C1 segment of cervical spinal cord (tissue), 14 donors: ENCODE data around the gene MXRA7.
"Not testable (repeated sequence)": the region's sequence is repeated elsewhere in the genome, so short reads cannot be mapped to it uniquely, and the experiment has no call there.

Source experiments
- DNase-seq, 14 donors: peaks; one replicate each; lab custom pipeline; 2025; lab: John Stamatoyannopoulos, UW

Gene MXRA7, protein sequence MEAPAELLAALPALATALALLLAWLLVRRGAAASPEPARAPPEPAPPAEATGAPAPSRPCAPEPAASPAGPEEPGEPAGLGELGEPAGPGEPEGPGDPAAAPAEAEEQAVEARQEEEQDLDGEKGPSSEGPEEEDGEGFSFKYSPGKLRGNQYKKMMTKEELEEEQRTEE

DNA sequence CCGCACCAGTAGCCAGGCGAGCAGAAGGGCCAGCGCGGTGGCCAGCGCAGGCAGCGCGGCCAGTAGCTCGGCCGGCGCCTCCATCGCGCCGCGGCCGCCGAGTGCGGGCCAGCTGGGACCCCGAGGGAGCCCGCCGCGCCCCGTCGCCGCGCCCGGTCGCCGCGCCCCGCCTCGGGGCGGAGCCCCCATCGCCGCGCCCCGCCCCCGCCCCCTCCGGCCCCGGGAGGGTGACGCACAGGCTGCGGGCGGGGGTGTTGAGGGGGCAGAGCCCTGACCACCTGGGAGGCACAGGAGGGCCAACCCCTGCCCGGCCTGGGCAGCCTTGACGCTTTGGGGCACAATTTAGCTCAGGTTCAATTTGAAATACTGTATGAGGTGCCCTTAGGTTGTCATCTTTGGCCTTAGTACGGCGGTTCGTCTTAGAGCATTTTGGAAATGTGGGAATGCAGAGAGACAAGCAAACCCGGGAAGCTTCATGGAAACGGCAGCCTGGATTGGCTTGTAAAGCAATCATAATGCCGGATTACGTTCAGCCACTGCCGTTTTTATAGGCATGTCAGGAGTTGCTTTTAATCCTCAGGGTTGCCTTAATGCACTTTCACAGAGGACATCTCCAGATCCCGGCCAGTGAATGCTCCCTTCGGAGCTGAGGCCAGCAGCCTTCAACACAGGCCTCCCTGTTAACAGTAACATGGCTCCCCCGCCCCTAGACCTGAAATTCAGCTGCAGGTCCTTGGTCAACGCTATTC lies at the start of gene MXRA7:
MXRA7 (minus strand) TSS at position 103 of the 749 bp plus-strand sequence; CDS start at position 84, 19 bp downstream.
- peak in 11 of 14 donors; percentile 43 to 81 (median 48) for DNase-seq

- DNase-seq: no peak
Measured at GRCh38 chr17:76758570-76758969, 47.8 kb upstream of the MXRA7 start.

GRCh38 chr17:76757256-76757655 lies 46.5 kb upstream of the MXRA7 start:
- DNase-seq: no peak

GRCh38 chr17:76755285-76755684 lies 44.5 kb upstream of the MXRA7 start:
- no peak for DNase-seq

GRCh38 chr17:76753061-76753961 lies 42.5 kb upstream of the MXRA7 start:
- no peak for DNase-seq

GRCh38 chr17:76752006-76752405 lies 41.2 kb upstream of the MXRA7 start:
- DNase-seq: no peak

DNA sequence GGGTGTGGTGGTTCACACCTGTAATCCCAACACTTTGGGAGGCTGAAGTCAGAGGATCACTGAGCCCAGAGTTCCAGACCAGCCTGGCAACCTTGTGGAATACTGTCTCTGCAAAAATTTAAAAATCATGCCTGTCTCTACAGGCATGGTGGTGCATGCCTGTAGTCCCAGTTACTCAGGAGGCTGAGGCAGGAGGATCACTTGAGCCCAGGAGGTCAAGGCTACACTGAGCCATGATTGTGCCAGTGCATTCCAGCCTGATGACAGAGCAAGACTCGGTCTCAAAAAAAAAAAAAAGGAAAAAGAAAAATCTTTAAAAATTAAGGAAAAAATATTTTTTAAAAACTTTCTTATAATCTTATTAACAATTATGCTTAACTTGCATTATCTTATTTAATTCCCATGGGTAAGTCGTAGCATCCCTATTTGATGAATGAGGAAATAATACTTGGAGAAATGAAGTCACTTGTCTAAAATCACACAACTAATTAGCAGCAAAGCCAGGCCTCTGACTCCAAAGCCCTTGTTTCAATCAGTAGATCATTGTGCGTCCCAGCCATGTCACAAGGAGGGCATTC lies 40.7 kb upstream of the MXRA7 start:
- DNase-seq: no peak

DNA sequence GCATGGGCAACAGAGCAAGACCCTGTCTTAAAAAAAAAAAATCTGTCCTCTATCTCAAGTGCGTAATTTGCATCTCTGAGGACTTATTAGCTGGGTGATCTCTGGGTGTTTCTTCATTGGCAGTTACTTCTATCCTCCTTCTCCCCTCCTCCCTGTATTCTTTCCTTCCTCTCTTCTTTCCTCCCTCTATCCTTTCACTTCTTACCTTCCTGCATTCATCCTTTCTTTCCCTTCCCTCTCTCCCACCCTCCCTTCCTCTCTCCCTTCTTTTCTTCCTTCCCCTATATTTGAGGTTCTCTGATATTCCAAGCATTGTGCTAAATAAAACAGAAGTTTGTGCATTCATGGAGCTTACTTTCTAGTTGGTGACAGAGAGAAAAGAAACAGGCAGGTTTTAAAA lies 37.9 kb upstream of the MXRA7 start:
- no peak for DNase-seq

DNA sequence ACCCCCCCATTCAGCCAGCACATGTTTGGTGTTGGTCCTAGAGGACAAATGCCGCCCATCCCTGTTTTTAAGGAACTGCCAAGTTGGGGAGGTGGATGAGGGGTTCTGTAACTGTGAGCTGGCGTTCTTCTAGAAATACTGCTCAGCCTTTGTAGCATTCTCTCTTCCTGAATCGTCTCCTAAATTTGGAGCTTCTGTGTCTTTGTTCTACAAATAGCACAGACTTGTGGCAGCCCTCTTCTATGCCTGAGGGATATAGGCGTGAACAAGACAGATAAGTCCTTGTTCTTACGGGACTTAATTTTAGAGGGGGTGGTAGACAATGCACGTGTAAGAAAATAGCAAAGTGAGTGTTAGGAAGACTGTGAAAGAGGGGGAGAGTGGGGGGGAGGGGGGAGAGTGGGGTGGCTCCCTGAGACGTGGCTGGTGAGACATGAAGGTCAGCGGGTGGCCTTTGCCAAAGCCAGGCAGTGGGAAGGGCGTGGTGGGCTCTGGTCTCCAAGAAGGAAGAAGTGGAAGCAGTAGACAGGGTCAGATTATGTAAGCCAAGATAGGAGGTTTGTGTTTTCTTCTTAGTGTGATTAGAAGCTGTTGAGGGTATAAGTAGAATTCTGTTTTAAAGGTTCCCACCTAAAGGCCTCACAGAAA lies 37.1 kb upstream of the MXRA7 start:
- DNase-seq: no peak

DNA sequence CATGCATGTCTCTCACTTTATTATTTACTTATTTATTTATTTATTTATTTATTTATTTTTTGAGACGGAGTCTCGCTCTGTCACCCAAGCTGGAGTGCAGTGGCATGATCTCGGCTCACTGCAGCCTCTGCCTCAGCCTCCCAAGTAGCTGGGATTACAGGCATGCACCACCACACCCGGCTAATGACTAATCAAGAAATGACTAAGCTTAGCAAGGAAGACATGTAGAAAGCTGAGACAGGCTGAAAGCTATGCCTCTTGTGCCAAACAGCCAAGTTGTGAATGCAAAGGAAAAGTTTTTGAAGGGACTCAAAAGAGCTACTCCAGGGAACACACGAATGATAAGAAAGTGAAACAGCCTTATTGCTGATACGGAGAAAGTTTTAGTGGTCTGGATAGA lies 35.0 kb upstream of the MXRA7 start:
- DNase-seq: not testable (repeated sequence)

DNA sequence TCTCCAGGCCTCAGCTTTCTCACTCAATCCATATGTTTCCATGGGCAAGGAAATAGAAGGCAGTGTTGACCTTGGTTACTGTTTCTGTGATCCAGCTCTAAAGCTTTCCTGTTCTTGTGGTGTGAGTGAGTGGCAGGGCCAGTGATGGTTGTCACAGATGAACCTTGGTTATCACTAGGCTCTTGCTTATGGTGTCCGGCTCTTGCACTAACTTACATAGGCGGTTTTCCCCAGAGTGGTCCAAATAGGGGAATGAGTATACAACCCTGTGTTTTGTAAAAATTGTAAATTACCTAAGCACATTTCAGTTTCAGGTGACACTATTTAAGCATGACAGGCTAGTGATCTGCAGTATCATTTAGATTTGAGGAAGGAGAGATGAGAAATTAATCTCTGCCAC lies 34.0 kb upstream of the MXRA7 start:
- DNase-seq: no peak

DNA sequence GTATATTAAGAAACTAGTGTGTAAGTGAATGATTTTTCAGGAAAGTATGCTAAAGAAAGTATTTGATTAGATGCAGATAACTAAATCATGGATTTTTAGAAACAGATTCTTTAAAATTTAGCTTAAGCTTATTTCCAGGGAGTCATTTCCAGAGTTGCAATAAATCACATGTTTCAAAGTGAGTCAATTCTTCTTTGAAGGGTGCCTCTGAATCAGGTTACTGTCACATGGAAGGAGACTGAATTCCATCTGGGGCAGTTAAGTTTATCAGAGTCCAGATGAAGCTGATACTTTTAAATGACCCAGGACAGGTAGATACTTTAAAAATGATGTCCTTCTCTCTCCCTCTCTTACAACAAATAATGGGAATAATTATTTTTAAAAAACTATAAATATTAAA lies 32.2 kb upstream of the MXRA7 start:
- DNase-seq: no peak

DNA sequence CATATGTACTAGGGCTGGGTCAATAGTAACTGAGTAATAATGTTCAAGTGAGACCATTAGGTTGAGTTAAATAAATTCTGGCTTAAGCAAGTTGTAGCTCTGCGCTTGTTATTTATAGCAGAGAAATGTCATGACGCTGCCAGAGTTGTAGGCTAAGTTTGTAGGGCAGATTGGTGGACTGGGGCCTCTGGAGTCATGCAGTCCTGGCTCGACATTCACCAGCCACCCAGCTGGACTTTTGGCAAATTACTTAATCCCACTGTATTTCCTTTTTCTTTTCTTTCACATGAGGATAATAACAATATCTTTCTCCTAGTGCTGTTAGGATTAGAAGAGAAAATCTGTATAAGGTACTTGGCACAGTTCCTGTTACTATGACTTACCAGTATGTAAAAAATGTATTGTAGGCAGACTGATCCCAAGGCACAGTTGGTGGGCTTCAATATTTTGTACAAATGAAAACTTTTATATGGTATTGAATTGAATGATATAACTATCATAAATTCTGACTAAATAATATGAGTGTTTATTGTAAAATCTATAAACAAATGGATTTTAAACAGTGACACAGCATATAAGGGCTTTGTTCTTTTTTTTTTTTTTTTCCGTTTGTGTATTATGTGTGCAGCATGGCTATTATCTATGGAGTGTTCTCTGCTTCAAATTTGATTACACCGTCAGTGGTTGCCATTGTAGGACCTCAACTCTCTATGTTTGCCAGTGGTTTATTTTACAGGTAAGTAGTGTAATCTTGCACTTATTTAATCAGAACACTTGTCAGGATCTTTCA lies 29.8 kb upstream of the MXRA7 start:
- no peak for DNase-seq

DNA sequence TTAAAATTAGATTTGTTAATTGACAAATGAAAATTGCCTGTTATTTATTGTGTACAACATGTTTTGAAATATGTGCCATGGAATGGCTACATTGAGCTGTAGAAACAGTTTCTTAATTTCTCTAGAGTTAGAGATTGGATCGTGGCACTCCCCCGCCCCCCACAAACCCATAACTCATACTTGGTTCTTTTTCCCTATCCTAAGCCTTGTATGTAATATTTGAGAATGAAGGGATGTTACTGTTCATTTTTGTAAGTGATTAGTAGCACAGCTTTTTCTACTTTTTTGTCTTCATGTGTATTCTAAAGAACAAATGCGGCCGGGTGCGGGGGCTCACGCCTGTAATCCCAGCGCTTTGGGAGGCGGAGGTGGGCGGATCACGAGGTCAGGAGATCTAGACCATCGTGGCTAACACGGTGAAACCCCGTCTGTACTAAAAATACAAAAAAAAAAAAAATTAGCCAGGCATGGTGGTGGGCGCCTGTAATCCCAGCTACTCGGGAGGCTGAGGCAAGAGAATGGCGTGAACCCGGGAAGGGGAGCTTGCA lies 28.9 kb upstream of the MXRA7 start:
- DNase-seq: not testable (repeated sequence)

GRCh38 chr17:76738468-76738850 lies 27.7 kb upstream of the MXRA7 start:
- no peak for DNase-seq

DNA sequence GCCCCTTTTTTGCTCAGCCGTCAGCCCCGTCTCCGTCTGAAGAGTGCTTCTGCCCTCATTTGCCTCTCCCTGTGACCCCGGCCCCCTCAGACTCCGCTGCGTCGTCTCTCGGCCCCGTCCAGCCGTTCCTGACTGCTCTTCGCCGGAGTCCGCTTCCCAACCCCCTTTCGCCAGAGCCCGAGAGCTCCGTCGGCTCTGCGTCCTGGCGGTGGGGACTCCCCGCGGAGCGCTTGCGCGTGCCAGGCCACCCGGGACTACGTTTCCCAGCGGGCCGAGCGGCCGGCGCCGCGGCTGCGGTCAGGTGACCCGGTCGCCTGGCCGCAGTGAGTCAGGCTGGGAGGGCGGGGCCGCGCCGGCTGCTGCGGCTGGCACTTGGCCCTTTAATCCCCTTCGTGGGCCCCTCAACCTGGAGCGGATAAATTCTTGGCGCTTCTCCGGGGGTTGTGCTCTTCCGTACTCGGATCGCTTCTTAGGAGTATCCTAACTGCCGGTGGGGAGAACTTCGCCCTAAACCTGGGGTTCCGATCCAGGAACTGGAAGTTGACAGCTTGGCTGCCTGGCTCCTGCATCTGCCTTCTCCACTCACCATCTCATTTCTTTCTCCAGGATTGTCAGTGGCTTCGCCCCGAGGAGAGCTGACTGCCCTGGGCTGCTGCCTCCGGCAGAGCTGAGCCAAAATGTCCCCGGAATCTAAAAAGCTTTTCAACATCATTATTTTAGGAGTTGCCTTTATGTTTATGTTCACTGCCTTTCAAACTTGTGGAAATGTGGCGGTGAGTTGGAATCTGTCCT lies 27.1 kb upstream of the MXRA7 start, which contains the start of gene MFSD11:
MFSD11 (plus strand) TSS at position 444 of the 792 bp plus-strand sequence; CDS start at position 678, 234 bp downstream.
- peak in 13 of 14 donors; percentile 70 to 98 (median 96) for DNase-seq

- peak; percentile 88 to 100 (median 98) for DNase-seq
Measured at GRCh38 chr17:76737082-76737675, 26.4 kb upstream of the MXRA7 start, which contains the start of gene SRSF2. Gene SRSF2 (minus strand): TSS chr17:76737331. CDS start chr17:76737160, 171 bp downstream.

DNA sequence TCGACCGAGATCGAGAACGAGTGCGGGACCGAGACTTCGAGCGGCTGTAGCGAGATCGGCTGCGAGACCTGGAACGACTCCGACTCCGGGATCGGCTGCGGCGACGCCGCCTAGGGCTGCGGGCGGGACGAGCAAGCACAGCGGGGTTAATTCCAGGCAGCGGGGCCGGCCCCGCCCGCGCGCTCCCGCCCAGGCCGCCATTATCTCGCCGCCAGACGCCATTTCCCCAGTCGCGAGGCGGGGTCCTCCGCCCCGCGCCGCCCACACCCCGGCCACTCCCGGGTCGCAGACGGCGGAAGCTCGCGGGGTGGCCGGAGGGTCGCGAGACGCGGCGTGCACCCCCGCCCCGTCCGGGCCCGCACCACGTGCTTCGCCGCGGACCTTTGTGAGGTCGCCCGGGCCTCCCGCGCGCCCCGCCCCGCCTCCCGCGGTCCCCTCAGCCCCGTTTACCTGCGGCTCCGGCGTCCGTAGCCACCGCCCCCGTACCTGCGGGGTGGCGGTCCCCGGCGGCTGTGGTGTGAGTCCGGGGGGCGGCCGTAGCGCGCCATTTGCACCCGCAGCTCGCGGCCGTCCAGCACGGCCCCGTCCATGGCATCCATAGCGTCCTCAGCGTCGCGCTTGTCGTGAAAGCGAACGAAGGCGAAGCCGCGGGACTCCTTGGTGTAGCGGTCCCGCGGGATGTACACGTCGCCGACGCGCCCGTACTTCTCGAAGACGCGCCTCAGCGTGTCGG lies 25.8 kb upstream of the MXRA7 start:
- DNase-seq: peak in 13 of 14 donors; percentile 26 to 84 (median 57)
